Activated naive CD8-positive, alpha-beta T cell treated with anti-CD3 and anti-CD28 coated beads for 36 hours (primary cell): ENCODE data around the gene OXA1L. TPM values are rescaled to one million over a fixed set of nuclear protein-coding genes. Genes with fewer than 3 reads are reported as not detected.

ENCODE experiments used
- DNase-seq: peaks from one replicate; pipeline ENCODE4 v3.0.0; 2021
- H3K27ac Mint-ChIP-seq: one replicate; pipeline ENCODE4 v1.8.0; 2022; ENCODE audit warnings: mild to moderate bottlenecking, moderate library complexity, mixed read lengths
- H3K27me3 Mint-ChIP-seq: one replicate; pipeline ENCODE4 v1.8.0; 2022; ENCODE audit warnings: mild to moderate bottlenecking, mixed read lengths
- H3K36me3 Mint-ChIP-seq: one replicate; pipeline ENCODE4 v1.8.0; 2021; ENCODE audit warnings: mild to moderate bottlenecking, mixed read lengths
- H3K4me1 Mint-ChIP-seq: one replicate; pipeline ENCODE4 v1.8.0; 2021; ENCODE audit warnings: mixed read lengths
- H3K4me3 Mint-ChIP-seq: one replicate; pipeline ENCODE4 v1.8.0; 2022; ENCODE audit warnings: mild to moderate bottlenecking, moderate library complexity, mixed read lengths
- H3K9me3 Mint-ChIP-seq: one replicate; pipeline ENCODE4 v1.8.0; 2022; ENCODE audit warnings: mixed read lengths
- total RNA-seq, 2 experiments: library from RNA; stranded (reverse); gene quantifications; one replicate each; pipeline ENCODE4 v1.2.3, GENCODE V29; 2021

OXA1L gene
- total RNA-seq, 2 experiments from 2014 or later: 133 to 140 TPM

DNA sequence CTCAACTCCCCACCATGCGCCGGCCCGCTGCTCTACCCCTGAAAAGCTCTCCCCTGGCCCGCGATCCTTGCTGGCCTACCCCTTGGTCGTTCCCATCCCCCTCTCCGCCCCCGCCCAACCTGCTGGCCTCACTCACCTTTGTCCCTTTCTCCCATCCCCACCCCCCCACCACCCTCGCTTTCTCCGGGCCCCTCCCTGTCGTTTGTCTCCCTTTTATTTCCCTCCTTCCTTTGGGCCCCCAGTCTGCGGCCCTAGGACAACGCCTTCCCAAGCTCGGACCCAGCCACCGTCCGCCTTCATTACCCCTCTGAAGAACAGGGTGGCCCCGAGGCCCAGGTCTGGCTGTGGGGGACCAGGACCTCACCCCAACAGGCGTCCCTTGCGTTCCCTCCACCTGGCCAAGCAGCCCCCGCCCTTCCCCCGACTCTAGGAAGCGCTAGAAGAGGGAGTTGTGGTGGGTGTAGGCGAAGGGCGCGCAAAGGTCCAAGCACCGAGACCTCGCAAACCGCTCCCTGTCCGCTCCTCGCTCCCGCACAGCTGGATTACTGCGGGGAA lies 55.6 kb downstream of the OXA1L start:
- H3K4me1 Mint-ChIP-seq: peaks cover 22% of the 10 kb centered on the region
- no peaks in the 10 kb centered on the region for H3K36me3 Mint-ChIP-seq
- no peaks in the 10 kb centered on the region for H3K9me3 Mint-ChIP-seq
- peak overlapping the region; percentile 68 for H3K4me3 Mint-ChIP-seq
- no peak for DNase-seq
- H3K27me3 Mint-ChIP-seq: peaks cover 26% of the 10 kb centered on the region
- H3K27ac Mint-ChIP-seq: no peak overlapping the region

Other genes starting within 250 kb of the OXA1L start
- gene DAD1, start 177.5 kb upstream of the OXA1L start, total RNA-seq: 100 to 1,000 TPM; 197 to 208 TPM
- 1 to 10 TPM; 8.2 to 8.7 TPM for gene ABHD4, start 168.4 kb upstream of the OXA1L start, total RNA-seq
- not detected for gene OR6J1, start 122.3 kb upstream of the OXA1L start, total RNA-seq
- 1 to 10 TPM in 1 of 2 experiments, under 1 TPM in 1; 0.56 to 1.0 TPM for gene SLC7A7, start 48.7 kb downstream of the OXA1L start, total RNA-seq
- gene MRPL52, start 63.2 kb downstream of the OXA1L start, total RNA-seq: 100 to 1,000 TPM; 154 to 170 TPM
- 1 to 10 TPM; 1.1 to 1.8 TPM for gene MMP14, start 69.9 kb downstream of the OXA1L start, total RNA-seq
- 10 to 100 TPM; 17.6 to 18.7 TPM for gene LRP10, start 105.1 kb downstream of the OXA1L start, total RNA-seq
- under 1 TPM; 0.14 to 0.19 TPM for gene REM2, start 116.5 kb downstream of the OXA1L start, total RNA-seq
- 10 to 100 TPM; 66.2 to 67.2 TPM for gene RBM23, start 152.5 kb downstream of the OXA1L start, total RNA-seq
- gene PRMT5, start 162.7 kb downstream of the OXA1L start, total RNA-seq: 100 to 1,000 TPM; 169 to 190 TPM
- gene HAUS4, start 190.4 kb downstream of the OXA1L start, total RNA-seq: 10 to 100 TPM; 51.9 to 53.6 TPM
- gene AJUBA, start 215.9 kb downstream of the OXA1L start, total RNA-seq: 1 to 10 TPM in 1 of 2 experiments, under 1 TPM in 1; 0.90 to 1.0 TPM
- 10 to 100 TPM; 10.5 to 11.1 TPM for gene C14orf93, start 243.5 kb downstream of the OXA1L start, total RNA-seq